ENCODE results near the gene ZNF112.
"Not testable (repeated sequence)": the region's sequence is repeated elsewhere in the genome, so short reads cannot be mapped to it uniquely, and the experiment has no call there.

Gene ZNF112

DNA sequence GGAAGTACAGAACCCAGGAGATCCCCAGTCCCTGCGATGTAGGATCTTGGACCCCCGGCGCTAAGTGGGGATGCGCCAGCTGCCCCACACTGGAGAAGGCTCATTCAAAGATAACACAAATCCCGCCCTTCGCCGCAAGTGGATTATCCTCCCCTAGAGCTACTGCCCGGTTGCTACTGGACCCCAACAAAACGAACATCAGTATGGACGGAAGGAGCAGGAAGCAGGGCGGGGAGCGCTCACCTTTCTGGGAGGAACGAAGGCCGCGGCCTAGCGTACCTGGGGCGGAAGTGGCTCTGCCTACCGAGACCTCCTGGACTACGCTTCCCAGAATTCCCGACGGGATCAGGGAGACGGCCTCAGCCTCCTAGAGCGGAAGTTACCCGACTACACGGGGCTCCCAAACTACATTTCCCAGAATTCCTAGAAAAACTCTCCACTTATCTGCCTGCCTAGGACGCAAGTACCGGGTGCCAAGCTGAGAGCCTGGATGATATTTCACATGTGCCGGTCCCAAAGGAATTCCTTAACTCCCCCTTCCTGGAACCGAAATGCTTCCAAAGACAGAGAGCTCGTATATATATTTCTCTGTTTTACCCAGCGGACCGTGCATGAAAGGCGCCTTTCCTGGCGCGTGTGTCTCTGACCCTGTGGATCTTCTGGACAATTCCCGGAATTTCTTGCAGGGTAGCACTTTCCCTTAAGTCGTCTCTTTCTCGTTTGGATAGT lies at the start of gene ZNF112:
TSS of gene ZNF112 (minus strand) at position 298 of the 729 bp plus-strand sequence. CDS start 16,141 bp downstream, outside the sequence.
- no peak for DNase-seq

DNA sequence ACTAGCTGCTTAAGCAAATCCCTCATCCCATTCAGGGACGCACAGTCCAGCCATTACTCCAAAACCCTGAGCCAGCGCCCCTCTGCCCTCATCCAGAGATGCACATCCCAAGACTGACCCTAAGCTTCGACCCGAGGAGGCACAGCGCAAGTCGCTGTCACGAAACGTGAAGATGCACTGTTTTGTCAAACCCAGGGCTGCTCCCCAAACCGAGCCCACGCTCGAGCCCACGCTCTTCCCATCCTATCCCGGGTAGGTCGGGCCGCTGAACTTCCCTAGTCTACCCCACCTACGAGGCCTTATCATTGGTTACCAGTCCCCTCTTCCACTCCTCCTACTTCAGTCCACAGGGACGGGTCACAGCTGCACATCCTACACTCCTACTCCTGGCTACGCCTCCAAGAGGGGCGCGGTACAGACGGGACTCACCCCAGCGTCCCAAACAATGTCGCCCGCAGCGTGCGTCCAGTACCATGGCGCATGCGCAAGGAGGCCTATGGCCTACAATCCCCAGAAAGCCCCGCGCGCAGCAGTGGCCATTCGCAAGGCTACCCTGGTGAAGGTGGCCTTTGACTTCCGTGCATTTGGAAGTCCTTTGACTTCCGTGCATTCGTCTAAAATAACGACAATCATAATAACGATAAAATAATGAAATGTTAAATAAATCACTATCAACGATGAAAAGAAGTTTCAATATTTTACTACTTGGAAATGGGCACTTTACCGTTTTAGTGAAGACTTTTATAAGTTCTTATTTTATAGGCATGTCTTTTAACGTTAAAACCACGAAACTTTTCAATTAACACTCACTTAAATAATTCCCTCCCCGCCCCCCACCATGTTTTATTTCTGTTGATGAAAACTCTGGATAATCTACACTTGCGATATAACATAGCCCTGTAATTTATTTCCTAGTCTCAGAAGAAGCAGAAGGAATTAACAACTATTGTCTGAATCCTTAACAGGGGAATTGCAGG lies 44.9 kb upstream of the ZNF112 start, which contains the start of gene ZNF285:
TSS of gene ZNF285 (minus strand) at position 470 of the 977 bp plus-strand sequence. CDS start 4,395 bp downstream, outside the sequence.
- no peak for DNase-seq

DNA sequence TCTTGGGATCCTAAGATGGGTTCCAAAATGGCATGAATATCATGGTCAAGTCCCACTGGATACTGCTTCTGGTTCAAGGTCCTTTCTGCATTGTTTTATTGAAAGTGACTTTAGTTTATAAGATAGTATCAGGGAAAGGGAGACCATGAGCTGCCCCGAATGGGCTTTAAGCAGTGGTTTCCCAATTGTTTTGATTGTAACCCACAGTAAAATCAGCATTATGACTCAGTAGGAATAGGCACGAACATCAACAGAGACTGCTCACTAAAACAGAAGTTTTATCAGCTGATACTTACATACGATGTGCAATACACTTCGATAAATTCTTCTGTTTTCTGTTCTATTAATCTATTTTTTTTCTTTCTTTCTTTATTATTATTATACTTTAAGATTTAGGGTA lies 32.8 kb upstream of the ZNF112 start:
- not testable (repeated sequence) for DNase-seq

DNA sequence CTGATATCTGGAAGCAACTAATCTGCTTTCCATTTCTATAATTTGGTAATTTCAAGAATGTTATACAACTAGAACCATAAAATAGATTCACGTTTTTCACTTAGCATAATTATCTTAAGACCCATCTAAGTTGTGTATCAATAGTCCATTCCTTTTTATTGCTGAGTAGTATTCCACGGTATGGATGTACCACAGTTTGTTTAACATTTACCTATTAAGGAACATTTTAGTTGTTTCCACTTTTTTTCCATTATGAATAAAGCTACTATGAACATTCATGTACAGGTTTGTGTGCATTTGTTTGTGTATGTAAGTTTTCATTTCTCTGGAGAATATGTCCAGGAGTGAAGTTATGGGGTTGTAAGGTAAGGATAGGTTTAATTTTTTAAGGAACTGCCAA lies 18.3 kb upstream of the ZNF112 start:
- DNase-seq = no peak

DNA sequence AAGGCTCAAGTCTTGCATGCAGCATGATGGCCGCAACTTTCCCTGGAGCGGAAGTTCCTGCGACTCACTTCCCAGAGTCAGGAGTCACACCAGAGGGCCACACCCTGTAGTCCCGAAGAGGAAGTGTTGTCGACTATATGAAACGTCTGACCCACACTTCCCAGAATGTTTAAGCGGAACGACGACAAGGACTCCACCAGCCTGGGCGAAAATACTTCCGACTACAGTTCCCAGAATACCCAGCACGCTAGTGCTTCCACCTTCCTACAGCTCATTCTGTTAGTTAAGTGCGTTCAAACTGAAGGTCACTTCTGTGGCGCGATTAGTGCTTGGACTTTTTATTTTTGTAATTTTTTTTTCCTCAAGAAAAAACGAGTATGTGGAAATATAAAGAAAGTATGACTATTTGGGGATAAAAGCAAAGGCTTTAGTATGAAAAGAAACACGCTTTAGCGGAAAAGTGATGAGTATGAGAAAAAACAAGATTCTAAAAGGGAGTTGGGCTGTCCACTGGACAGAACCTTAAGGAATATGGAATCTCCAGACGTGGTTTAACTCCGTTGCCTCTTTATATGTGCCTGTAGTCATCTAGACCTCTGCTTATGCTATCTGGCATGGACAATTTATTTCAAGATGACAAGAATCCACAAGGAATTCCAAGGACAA lies 15.5 kb upstream of the ZNF112 start:
- DNase-seq = no peak

DNA sequence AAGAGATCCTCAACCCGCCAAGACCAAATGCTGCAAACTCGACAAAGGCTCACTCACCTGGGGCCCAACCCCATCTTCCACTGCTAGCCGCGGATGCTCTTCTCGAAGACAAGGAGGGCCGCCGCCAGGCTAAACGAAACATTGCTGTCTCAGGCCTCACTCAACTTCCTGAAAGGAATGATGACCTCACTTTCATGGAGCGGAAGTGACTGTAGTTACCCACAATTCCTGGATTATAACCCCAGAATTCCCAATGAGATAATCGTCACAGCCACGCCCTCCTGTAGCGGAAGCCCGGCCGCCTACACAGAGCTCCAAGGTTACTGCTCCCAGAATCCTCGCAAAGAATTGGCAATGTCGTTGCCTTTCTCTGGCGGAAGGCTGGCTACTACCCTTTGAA lies 10.5 kb upstream of the ZNF112 start:
- DNase-seq = no peak

DNA sequence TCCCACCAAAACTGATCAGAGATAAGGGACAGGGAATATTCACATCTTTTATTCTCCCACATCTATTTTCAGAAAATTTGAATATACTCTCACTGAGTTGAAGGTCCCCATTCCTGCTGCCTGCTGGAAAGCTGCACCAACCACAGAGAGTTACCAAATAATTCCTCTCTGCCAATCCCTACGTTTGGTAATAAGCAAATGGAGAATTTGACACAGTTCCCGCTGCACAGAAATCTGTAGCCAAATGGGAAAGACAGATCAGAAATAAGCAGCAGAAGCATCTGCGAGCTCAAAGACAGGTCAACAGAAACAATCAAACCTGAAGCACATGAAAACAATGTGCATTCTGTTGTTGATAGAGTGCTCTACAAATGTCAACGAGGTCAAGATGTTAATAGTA lies 9.9 kb downstream of the ZNF112 start:
- no peak for DNase-seq

DNA sequence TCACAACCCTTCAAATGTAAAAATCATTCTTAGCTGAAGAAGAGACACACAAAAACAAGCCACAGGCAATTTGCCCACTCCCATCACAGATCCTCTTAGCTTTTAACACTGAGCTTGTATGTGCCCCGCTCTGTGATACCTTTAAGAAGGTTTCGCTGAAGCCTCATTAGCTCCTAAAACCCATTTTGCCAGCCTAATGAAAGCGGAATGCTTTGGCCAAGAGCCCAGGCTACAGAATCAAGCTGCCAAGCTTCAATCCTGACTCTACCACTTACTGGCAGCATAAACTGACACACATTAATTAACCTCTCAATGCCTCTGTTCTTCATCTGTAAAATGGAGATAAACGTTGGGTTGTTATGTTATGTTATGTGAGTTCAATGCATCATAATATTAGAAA lies 10.5 kb downstream of the ZNF112 start:
- no peak for DNase-seq

DNA sequence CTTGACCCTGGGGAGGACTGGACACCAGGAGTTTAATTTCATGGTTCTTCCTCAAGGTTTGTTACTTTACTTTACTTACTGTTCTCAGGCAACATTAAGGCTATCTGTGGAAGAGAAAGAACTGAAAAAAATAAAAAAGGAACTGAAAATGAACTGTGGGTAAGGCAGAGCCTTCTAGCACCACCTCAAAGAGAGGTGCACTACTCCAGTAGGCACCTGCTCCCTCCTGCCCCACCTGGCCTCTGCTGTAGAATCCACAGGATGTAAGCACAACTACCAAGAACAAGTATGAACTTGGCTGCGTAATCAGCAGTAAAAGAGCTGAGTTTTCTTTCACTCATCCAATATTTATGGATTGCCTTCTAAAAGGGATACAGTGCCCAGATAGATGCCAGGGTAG lies 12.2 kb downstream of the ZNF112 start:
- no peak for DNase-seq

DNA sequence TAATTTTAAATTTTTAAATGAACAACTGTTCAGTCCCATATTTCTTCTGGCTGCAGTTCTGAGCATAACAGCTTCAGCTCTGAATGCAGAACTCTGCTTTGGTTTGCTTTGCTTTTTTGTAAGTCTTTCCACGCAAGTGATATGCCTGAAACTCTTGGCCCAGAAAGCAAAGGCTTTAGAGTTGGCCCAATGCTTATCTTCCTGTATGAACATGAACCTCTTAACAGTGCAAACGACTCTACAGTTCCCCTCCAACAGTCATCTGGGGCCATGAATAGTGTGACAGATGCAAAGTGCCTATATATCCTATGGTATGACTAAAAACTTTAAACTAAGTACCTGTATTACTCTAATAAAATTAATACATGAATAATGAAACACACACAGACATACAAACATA lies 14.7 kb downstream of the ZNF112 start:
- DNase-seq = no peak

DNA sequence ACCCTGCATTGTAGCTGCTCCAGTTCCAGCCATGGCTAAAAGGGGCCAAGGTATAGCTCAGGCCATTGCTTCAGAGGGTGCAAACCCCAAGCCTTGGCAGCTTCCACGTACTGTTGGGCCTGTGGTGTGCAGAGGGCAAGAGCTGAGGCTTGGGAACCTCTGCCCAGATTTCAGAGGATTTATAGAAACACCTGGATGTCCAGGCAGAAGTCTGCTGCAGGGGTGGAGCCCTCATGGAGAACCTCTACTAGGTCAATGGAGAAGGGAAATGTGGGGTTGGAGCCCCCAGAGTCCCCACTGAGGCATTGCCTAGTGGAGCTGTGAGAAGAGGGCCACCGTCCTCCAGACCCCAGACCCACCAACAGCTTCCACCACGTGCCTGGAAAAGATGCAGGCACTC lies 21.8 kb downstream of the ZNF112 start:
- DNase-seq = not testable (repeated sequence)

DNA sequence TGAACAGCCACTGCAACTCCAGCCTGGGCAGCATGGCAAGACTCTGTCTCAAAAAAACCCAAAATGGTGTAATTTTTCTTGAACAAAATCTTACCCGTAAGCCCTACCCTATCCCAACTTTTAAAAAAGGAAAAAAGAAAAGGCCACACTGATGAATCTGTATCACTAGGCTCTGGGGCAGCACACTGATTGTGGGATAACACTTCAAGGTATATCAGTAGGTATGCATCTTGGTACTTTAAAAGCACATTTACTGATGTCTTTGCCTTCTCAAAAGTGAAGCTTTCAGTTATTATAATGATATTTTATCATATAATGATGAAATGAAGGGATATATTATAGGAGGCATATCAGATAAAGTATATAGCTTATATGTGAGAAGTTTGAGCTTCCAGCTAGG lies 24.3 kb downstream of the ZNF112 start:
- DNase-seq = no peak

DNA sequence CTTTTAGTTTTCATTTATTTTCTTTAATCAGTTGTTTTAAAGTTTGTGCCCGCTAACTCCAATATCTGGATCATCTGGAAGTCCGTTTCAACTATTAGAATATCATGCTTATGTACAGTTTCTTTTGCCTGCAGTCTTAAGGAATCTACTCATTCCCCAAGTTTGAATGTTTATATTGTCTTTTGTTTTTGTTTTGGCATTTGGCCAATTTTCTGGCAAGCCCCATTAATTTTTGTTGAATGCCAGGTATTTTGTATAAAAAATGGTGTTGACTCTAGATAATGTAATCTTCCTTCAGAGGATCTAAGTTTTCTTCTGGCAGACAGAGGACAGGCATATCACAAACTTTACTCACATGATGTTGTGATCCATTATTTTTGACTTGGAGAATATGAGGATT lies 40.6 kb downstream of the ZNF112 start:
- no peak for DNase-seq

DNA sequence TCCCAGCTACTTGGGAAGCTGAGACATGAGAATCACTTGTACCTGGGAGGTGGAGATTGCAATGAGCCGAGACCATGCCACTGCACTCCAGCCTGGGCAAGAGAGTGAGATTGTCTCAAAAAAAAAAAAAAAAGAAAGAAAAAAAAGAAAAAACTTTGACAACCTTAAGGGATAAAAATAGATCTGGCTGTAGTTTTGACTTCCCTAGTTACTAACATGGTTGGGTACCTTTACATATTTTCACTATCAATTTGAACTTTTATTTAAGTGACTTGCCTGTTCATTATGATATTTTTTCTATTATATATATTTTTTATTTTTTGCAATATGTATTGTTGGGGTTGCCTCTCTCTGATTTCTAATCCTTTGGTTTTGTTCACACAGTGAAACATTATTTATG lies 43.2 kb downstream of the ZNF112 start:
- DNase-seq = no peak

DNA sequence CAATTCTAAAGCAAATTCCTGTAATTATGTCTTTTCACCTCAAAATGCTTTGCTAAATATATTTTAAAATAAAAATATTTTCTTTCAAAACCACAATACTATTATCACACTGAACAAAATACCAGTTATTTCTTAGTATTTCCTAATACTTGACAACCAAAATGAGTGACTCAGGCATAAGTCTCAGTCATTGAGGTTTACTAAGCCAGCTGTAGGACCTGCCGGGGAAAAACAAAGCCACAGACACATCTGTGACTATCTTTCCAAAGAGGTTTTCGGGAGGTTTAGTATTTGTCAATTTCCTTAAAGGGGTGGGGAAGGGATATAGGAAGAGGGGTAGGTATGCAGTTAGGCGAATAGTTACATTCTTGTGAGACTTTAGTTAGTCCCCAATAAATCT lies 48.5 kb downstream of the ZNF112 start:
- DNase-seq = no peak

DNA sequence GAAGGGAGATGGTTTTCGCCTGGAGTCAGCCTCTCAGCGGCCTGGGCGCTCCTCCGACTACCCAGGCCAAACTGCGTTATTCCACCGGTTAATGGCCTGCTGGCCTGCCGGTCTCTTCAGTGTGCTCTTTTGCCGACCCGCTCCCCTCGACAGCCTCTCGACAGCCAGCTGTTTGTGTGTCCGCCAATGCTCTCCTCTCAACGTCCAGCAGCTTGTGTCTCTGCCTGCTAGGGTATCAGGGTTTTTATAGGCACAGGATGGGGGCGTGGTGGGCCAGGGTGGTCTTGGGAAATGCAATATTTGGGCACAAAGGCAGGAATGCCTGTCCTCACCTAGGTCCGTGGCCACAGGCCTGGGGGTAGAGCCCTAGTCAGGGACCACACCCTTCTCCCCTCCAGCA lies 50.2 kb downstream of the ZNF112 start:
- DNase-seq = no peak

DNA sequence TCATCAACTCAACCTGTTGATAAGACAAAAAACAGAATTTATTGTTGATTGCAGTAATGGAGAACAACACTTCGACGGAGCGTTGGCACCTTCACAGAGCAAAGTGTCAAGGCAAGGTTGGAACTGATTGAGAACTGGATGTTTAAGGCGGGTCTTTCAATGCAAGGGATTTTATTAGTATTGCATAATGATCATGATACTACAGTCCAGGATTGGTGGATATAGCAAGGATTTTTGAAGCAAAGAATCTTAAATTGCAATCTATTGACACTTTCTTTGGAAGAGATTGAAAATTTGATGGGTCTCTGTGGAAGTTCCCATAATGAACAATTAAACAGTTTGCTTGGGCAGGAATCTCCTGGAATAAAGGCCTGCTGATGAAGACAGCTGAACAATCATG lies 51.0 kb downstream of the ZNF112 start:
- no peak for DNase-seq

DNA sequence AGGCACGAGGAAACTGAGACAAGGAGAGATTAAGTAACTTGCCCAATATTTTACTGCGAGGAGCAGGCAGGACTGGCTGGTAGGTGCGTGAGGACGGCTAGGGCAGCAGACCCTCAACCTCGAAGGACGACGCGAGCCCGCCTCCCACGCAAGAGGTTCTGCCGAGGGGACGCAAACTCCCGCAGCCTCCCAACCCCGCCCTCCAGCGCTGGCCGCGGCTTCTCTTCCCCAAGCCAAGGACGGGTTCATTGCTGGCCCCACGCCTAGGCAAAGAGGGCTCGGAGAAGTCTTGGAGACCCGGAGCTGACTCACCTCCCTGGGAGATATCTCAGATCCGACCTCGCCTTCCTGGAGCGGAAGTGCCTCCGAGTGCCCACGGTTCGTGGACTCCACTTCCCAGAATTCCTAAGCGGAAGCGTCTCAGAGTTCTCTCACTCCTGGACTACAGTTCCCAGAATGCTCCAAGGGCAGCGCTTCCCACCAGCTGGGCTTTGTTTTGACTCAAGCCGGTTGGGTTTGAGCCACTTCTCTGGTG lies 51.8 kb downstream of the ZNF112 start, which contains the start of gene ZNF235:
TSS of gene ZNF235 (minus strand) at position 367 of the 535 bp plus-strand sequence. CDS start 1,621 bp downstream, outside the sequence.
- peak; percentile 45 to 94 for DNase-seq

DNA sequence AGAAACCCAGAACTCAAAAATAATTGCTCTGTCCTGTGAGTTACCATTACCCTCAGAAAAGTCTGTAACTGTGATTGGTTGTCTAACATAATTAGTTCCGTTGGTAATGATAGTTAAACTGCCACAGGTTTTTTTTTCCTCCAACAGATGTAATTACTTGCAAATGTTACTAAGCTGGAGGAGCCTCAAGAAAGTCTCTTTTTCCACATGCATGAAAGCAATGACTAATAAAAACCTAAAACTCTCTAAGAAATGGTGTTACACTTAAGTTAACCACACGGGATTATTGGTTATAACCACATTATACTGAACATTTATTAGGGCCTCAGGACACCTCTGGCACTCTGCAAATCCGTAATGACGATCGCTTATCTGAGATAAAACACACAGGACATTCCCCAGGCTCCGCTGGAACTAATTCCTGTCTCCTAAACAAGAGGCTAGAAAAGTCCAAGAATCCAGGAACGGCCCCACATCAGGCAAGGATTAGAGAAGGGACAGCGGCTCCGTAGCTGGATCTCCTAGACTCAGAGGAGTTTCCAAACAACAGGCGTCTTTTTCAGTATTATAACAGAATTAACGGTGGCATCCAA lies 52.4 kb downstream of the ZNF112 start:
- DNase-seq = no peak

DNA sequence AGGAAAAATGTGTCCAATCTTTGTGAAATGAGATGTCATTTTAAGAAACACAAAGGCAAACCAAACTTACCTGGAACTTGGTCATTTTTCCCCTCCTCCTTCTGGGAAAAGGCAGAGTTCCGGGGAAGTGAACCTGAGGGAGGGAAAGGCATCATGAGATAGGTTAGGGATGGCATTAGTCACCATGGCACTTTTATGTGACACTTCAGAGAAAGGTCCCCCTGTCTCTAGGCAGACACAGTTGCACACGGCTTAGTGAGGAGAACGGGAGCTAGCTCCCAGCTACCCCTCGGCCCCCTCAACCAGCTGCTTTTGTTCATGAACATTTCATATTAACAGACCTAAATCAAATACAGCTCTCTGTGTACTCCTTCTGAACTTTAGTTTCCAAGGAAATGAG lies 53.2 kb downstream of the ZNF112 start:
- DNase-seq = no peak

DNA sequence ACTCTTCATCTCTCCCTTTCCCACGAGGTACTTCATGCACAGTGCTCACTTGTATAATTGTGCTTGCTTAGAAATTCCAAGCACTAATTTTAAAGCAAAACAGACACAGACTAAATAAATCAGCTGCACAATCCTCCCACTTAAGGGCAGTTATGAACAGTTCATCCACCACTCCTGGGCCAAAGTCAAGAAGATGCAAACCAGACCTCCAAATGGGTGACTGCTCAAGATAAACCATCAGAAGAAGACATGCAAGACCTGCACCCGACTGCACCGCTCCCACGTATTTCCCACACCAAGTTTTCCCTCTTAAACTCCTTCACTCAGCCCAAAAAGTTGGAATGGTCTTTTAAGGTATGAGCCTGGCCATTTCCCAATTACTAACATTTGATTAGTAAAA lies 71.5 kb downstream of the ZNF112 start:
- no peak for DNase-seq

DNA sequence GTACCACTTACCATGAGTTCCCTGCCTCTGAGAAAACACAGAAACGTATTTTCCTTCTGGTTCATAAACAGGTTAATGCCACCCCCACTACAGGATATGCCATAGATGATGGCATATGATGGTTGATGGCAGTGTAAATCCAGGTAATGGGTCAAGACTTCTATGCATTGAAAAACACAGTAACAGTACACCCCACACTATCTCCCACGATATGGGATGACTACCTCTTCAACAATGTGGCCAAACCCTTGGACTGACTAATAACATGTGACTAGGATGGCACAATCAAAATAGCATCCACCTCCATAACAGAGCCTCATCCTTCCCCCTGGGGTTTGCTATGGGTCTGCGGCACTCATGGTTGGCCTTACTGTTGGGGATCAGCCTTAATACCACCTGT lies 73.6 kb downstream of the ZNF112 start:
- no peak for DNase-seq

DNA sequence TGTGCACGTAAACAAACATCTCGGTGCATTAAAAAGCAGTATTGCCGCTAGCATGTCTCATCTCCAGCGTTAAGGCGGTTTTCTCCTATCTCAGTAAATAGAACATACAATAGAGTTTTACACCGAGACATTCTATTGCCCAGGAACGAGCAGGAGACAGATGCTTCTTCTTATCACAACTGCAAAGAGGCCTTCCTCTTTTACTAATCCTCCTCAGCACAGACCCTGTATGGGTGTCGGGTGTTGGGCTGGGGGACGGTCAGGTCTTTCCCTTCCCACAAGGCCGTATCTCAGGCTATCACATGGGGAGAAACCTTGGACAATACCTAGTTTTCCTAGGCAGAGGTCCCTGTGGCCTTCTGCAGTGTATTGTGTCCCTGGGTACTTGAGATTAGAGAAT lies 75.6 kb downstream of the ZNF112 start:
- DNase-seq = no peak

Measured in bone marrow (tissue), 2 donors.